Endothelial cell of umbilical vein (primary cell): Measurements from ENCODE around the gene CCSER1. TPM values are rescaled to one million over a fixed set of nuclear protein-coding genes. Genes with fewer than 3 reads are reported as not detected.

Experiments used
- BruUV-seq: library from RNA; stranded (reverse); fragments of 400-500 nt; replicated peaks from 2 replicates; lab custom pipeline; 2021; lab: Mats Ljungman, UMichigan
- CTCF ChIA-PET: fragments of 300-600, 350-600 bp; sonication (Branson Sonifier 250); formaldehyde crosslinking; loops from one replicate; lab custom pipeline; 2021; ENCODE audit warnings: antibody characterized with exemption, inconsistent platforms; lab: Charles Lee
- POLR2A ChIA-PET: fragments of 300-600, 350-600 bp; sonication (Branson Sonifier 250); formaldehyde crosslinking; loops from one replicate; lab custom pipeline; 2021; ENCODE audit warnings: antibody characterized with exemption, inconsistent platforms; lab: Charles Lee
- DNase-seq: peaks from one replicate; pipeline ENCODE4 v3.0.0-alpha.2; 2011; ENCODE audit warnings: low read depth, low spot score
- FAIRE-seq: peaks from 2 replicates; lab custom pipeline; 2011; peaks lifted over from hg19 to GRCh38; lab: Jason Lieb, UNC
- H2AFZ ChIP-seq: 2 replicates; pipeline ENCODE4 v1.6.0; 2012; ENCODE audit warnings: low read depth, low read length, control low read depth, inconsistent platforms
- H3K27ac ChIP-seq: 2 replicates; pipeline ENCODE4 v1.5.1; 2011; ENCODE audit warnings: low read depth, mild to moderate bottlenecking, control low read depth, low read length, moderate library complexity; ENCODE audit not compliant: insufficient read depth
- H3K27me3 ChIP-seq, 2 experiments: 2 replicates each; pipeline versions ENCODE4 v1.6.0 to v1.6.1; 2011; ENCODE audit warnings: low read length in 2 of 2, mixed read lengths in 1 of 2; ENCODE audit not compliant: control insufficient read depth in 2 of 2, insufficient read depth in 2 of 2
- H3K36me3 ChIP-seq, 2 experiments: 2 replicates in 1 of 2; 3 replicates in 1 of 2; pipeline ENCODE4 v1.5.1; 2011; ENCODE audit warnings: low read length in 2 of 2, mild to moderate bottlenecking in 1 of 2, moderate library complexity in 1 of 2; ENCODE audit not compliant: control insufficient read depth in 2 of 2, insufficient read depth in 2 of 2; ENCODE audit errors: extremely low read depth in 1 of 2
- H3K4me1 ChIP-seq: 3 replicates; pipeline ENCODE4 v1.5.1; 2011; ENCODE audit warnings: mild to moderate bottlenecking, low read length; ENCODE audit not compliant: control insufficient read depth, insufficient read depth; ENCODE audit errors: extremely low read depth
- H3K4me2 ChIP-seq: 2 replicates; pipeline ENCODE4 v1.6.1; 2011; ENCODE audit warnings: low read length, control low read depth, mixed read lengths; ENCODE audit not compliant: insufficient read depth
- H3K4me3 ChIP-seq, 3 experiments: fragments of 200-600 bp in 1 of 3; sonication (generic), shearing (Covaris generic) in 1 of 3; replicated peaks in 1 of 3; 2 replicates each; pipeline ENCODE4 v1.5.1; 2011 to 2016; ENCODE audit warnings: control low read depth in 3 of 3, low read length in 3 of 3, mild to moderate bottlenecking in 2 of 3, inconsistent platforms in 1 of 3, low read depth in 1 of 3, moderate library complexity in 1 of 3; ENCODE audit not compliant: insufficient read depth in 1 of 3
- H3K79me2 ChIP-seq: 2 replicates; pipeline ENCODE4 v1.6.0; 2012; ENCODE audit warnings: low read length, inconsistent platforms; ENCODE audit not compliant: control insufficient read depth, insufficient read depth
- H3K9ac ChIP-seq: replicated peaks from 2 replicates; pipeline ENCODE3; 2011; ENCODE audit warnings: low read length, control low read depth; ENCODE audit not compliant: insufficient read depth; ENCODE audit errors: extremely low read depth
- H3K9me1 ChIP-seq: replicated peaks from 3 replicates; pipeline ENCODE4 v1.6.0; 2011; ENCODE audit warnings: mild to moderate bottlenecking, low read length; ENCODE audit not compliant: control insufficient read depth, insufficient read depth; ENCODE audit errors: extremely low read depth
- H3K9me3 ChIP-seq: replicated peaks from 2 replicates; pipeline ENCODE4 v1.5.1; 2012; ENCODE audit warnings: low read length, inconsistent platforms; ENCODE audit not compliant: control insufficient read depth, insufficient read depth
- H4K20me1 ChIP-seq: replicated peaks from 2 replicates; pipeline ENCODE3; 2011; ENCODE audit warnings: mild to moderate bottlenecking, low read length; ENCODE audit not compliant: control insufficient read depth, insufficient read depth; ENCODE audit errors: extremely low read depth
- EZH2 ChIP-seq: IDR thresholded peaks from 2 replicates; pipeline ENCODE4 v1.6.1; 2012; ENCODE audit warnings: borderline replicate concordance, low read depth, mild to moderate bottlenecking, moderate library complexity, low read length, inconsistent platforms; ENCODE audit not compliant: severe bottlenecking
- FOS ChIP-seq: IDR thresholded peaks from 2 replicates; pipeline ENCODE4 v1.6.1; 2011; ENCODE audit warnings: mild to moderate bottlenecking, low read length, moderate library complexity, borderline replicate concordance; ENCODE audit not compliant: insufficient read depth
- GATA2 ChIP-seq: IDR thresholded peaks from 2 replicates; pipeline ENCODE4 v1.7.0; 2011; ENCODE audit warnings: low read depth, mild to moderate bottlenecking, moderate library complexity, mixed read lengths, low read length; ENCODE audit not compliant: insufficient read length, insufficient read depth
- JUN ChIP-seq: IDR thresholded peaks from 2 replicates; pipeline ENCODE4 v1.6.1; 2011; ENCODE audit warnings: borderline replicate concordance, low read depth; ENCODE audit not compliant: insufficient read length, insufficient read depth
- MYC ChIP-seq: IDR thresholded peaks from one replicate; pipeline ENCODE4 v1.6.1; 2011; ENCODE audit warnings: mild to moderate bottlenecking, low read depth, low read length
- POLR2A ChIP-seq: IDR thresholded peaks from 2 replicates; pipeline ENCODE4 v1.6.1; 2012; ENCODE audit warnings: low read depth, mild to moderate bottlenecking, control low read depth, low read length
- POLR2AphosphoS5 ChIP-seq: IDR thresholded peaks from 2 replicates; pipeline ENCODE4 v1.6.1; 2012; ENCODE audit warnings: low read depth, mild to moderate bottlenecking, control low read depth, low read length, moderate library complexity; ENCODE audit not compliant: insufficient read depth
- dilution Hi-C: fragments of 300-500 bp; cut with MboI; formaldehyde crosslinking; loops from one replicate; pipeline ENCODE4 v1.15.0; 2019; ENCODE audit warnings: low sequenced_read_pairs; ENCODE audit not compliant: extremely low pct_ligation_motif_present
- intact Hi-C: fragments of 100-400 bp; cut with micrococcal nuclease; formaldehyde crosslinking; loops from one replicate; pipeline ENCODE4 v1.10.0; 2022
- polyA plus RNA-seq, 4 experiments: library from polyadenylated mRNA; depleted of rRNA in 3 of 4; stranded (reverse) in 3 of 4; unstranded in 1 of 4; fragments of >200 nt; gene quantifications; 2 replicates each; pipeline versions ENCODE4 v1.2.1 to v1.2.3, GENCODE V29; 2011 to 2012; ENCODE audit warnings: missing spikeins in 1 of 4
- total RNA-seq: library from RNA; stranded (reverse); gene quantifications from 2 replicates; pipeline ENCODE4 v1.2.3, GENCODE V29; 2021
- TF ChIP-seq, protein P1 (sequence below): IDR thresholded peaks from 2 replicates; pipeline ENCODE4 v1.6.1; 2011; ENCODE audit not compliant: insufficient read depth, insufficient read length
- TF ChIP-seq, protein P2 (sequence below), 2 donors: IDR thresholded peaks; 1 replicate in 1 of 2; 2 replicates in 1 of 2; pipeline ENCODE4 v1.5.1; 2011; ENCODE audit warnings: low read length in 2 of 2, mild to moderate bottlenecking in 2 of 2, moderate library complexity in 2 of 2, control low read depth in 1 of 2, inconsistent platforms in 1 of 2, low read depth in 1 of 2; ENCODE audit not compliant: insufficient read depth in 1 of 2; ENCODE audit errors: extremely low read depth in 1 of 2

CCSER1 gene
- total and polyA plus RNA-seq, 2 donors (not counting 3 experiments of a cell fraction or from before 2014, with no cell fraction given), result 0.11 to 1.8 TPM

DNA sequence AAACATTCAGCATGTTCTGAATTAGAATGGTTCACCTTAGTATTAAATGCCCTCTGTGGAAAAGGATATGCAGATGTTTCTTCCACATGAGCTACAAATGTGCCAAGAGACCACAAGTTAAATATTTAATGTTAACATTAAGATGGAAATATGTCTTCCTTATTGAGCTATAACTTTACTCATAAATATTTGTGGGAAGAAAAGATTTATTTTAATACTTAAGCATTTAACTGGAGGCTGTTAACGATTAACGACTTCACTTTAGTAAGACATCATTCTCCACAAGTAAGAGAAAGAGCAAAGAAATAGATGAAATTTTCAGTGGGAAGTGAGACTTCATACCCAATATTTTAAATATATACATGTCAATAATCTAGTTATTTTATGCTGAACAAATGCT is 1130.5 kb downstream of the CCSER1 start:
- BruUV-seq, result no TSS peak
- CTCF ChIA-PET, result no interaction called here
- no peaks in the 10 kb centered on the region for H3K79me2 ChIP-seq
- no peak overlapping the region for H2AFZ ChIP-seq
- no peaks in the 10 kb centered on the region for H3K27me3 ChIP-seq
- H3K9me1 ChIP-seq, result no peaks in the 10 kb centered on the region
- intact Hi-C loops (no loop called here), dilution Hi-C loops (no loop called here)
- H3K27ac ChIP-seq, result no peak overlapping the region
- no peak for DNase-seq
- POLR2A ChIA-PET, result no interaction called here
- no peak overlapping the region for H3K4me3 ChIP-seq
- H3K36me3 ChIP-seq, result no peaks in the 10 kb centered on the region
- no peak overlapping the region for H3K9ac ChIP-seq
- no peaks in the 10 kb centered on the region for H3K9me3 ChIP-seq
- TF ChIP-seq, protein P1, sequence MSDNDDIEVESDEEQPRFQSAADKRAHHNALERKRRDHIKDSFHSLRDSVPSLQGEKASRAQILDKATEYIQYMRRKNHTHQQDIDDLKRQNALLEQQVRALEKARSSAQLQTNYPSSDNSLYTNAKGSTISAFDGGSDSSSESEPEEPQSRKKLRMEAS, result no peak
- TF ChIP-seq POLR2A, result no peak
- no peak for TF ChIP-seq POLR2AphosphoS5
- TF ChIP-seq MYC, result no peak
- no peak for TF ChIP-seq JUN
- no peak for TF ChIP-seq GATA2
- H3K4me2 ChIP-seq, result no peak overlapping the region
- no peaks in the 10 kb centered on the region for H4K20me1 ChIP-seq
- no peak for FAIRE-seq
- H3K4me1 ChIP-seq, result no peaks in the 10 kb centered on the region

DNA sequence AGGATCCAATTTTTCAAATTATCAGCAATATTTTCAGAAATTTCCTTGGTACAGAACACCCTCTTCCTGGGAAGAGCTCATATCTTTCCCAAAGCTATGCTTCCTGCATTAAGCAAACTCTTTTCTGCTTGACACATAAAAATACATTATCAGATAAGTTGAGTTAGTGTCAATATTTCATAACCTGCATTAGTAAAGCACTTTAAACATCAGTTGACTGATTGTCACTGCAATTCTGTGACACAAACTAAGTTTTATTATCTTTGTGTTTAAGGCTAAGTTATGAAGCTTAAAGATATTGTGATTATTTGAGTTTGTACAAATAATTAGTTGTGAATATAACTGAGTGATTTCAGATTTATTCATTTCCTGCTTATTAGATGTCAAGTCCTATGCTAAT is 1131.1 kb downstream of the CCSER1 start:
- no peaks in the 10 kb centered on the region for H3K9me3 ChIP-seq
- dilution Hi-C loops (no loop called here), intact Hi-C loops (no loop called here)
- POLR2A ChIA-PET, result no interaction called here
- no peaks in the 10 kb centered on the region for H3K27me3 ChIP-seq
- no peak overlapping the region for H2AFZ ChIP-seq
- no peak overlapping the region for H3K9ac ChIP-seq
- DNase-seq (no peak), FAIRE-seq (no peak)
- TF ChIP-seq JUN (no peak), POLR2AphosphoS5 (no peak), POLR2A (no peak), FOS (no peak), EZH2 (no peak), MYC (no peak), GATA2 (no peak)
- TF ChIP-seq, protein P2, sequence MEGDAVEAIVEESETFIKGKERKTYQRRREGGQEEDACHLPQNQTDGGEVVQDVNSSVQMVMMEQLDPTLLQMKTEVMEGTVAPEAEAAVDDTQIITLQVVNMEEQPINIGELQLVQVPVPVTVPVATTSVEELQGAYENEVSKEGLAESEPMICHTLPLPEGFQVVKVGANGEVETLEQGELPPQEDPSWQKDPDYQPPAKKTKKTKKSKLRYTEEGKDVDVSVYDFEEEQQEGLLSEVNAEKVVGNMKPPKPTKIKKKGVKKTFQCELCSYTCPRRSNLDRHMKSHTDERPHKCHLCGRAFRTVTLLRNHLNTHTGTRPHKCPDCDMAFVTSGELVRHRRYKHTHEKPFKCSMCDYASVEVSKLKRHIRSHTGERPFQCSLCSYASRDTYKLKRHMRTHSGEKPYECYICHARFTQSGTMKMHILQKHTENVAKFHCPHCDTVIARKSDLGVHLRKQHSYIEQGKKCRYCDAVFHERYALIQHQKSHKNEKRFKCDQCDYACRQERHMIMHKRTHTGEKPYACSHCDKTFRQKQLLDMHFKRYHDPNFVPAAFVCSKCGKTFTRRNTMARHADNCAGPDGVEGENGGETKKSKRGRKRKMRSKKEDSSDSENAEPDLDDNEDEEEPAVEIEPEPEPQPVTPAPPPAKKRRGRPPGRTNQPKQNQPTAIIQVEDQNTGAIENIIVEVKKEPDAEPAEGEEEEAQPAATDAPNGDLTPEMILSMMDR (IDR thresholded peaks at IDR 0.05; ENCODE audit: extremely low read depth in 1 of 2, insufficient read depth in 1 of 2, low read depth in 1 of 2, low read length in 2 of 2), result no peak
- TF ChIP-seq, protein P1, result no peak
- no peak overlapping the region for H3K27ac ChIP-seq
- H3K79me2 ChIP-seq, result no peaks in the 10 kb centered on the region
- no peaks in the 10 kb centered on the region for H3K36me3 ChIP-seq
- BruUV-seq, result no TSS peak
- CTCF ChIA-PET, result no interaction called here
- H4K20me1 ChIP-seq, result no peaks in the 10 kb centered on the region
- no peak overlapping the region for H3K4me3 ChIP-seq
- no peak overlapping the region for H3K4me2 ChIP-seq
- H3K4me1 ChIP-seq, result no peaks in the 10 kb centered on the region
- no peaks in the 10 kb centered on the region for H3K9me1 ChIP-seq
